Forelimb muscle (tissue), 1 donor: ENCODE results near the gene HOXC11. TPM values are rescaled to one million over a fixed set of nuclear protein-coding genes. Genes with fewer than 3 reads are reported as not detected.

Source experiments
- DNase-seq: peaks from one replicate; pipeline ENCODE4 v3.0.0-alpha.2; 2013; ENCODE audit warnings: low read depth
- polyA plus RNA-seq: library from polyadenylated mRNA; unstranded; fragments of 120-200 nt; gene quantifications from one replicate; pipeline ENCODE4 v1.2.1, GENCODE V29; 2013; ENCODE audit not compliant: insufficient read length

HOXC11 gene
- polyA plus RNA-seq, 1 donor: not detected

GRCh38 chr12:53973236-53974042, 513 bp downstream of the HOXC11 start:
- no peak for DNase-seq

- DNase-seq: no peak
Observed at GRCh38 chr12:53974084-53975063, 1.4 kb downstream of the HOXC11 start, which contains the start of gene HOTAIR. HOTAIR (minus strand) TSS chr12:53974954.

GRCh38 chr12:53975064-53975471, 2.1 kb downstream of the HOXC11 start:
- DNase-seq: no peak

- DNase-seq: no peak
Observed at GRCh38 chr12:53975479-53976152, 2.7 kb downstream of the HOXC11 start.

GRCh38 chr12:53976172-53976822, 3.4 kb downstream of the HOXC11 start:
- no peak for DNase-seq

- DNase-seq: no peak
Observed at GRCh38 chr12:53976823-53977595, 4.1 kb downstream of the HOXC11 start.

GRCh38 chr12:53977596-53978445, 4.9 kb downstream of the HOXC11 start:
- no peak for DNase-seq

GRCh38 chr12:53978477-53979356, 5.8 kb downstream of the HOXC11 start:
- DNase-seq: no peak

- no peak for DNase-seq
Observed at GRCh38 chr12:53980104-53980801, 7.3 kb downstream of the HOXC11 start.

GRCh38 chr12:53980802-53981496, 8.0 kb downstream of the HOXC11 start:
- DNase-seq: no peak

GRCh38 chr12:53981634-53982565, 9.0 kb downstream of the HOXC11 start:
- no peak for DNase-seq

- DNase-seq: no peak
Observed at GRCh38 chr12:53982648-53983567, 10.0 kb downstream of the HOXC11 start.

- no peak for DNase-seq
Observed at GRCh38 chr12:53983568-53983949, 10.6 kb downstream of the HOXC11 start.

GRCh38 chr12:53983950-53984572, 11.1 kb downstream of the HOXC11 start:
- no peak for DNase-seq
